Osteocyte (in vitro differentiated cells): ENCODE data around the gene TRAF3. TPM values are rescaled to one million over a fixed set of nuclear protein-coding genes. Genes with fewer than 3 reads are reported as not detected.

ENCODE experiments used
- DNase-seq: peaks from one replicate; pipeline ENCODE4 v3.0.0; 2021; ENCODE audit warnings: mixed read lengths; ENCODE audit not compliant: unreplicated experiment; ENCODE audit errors: extremely low spot score
- H3K27ac Mint-ChIP-seq: one replicate; pipeline ENCODE4 v1.8.0; 2021; ENCODE audit warnings: mild to moderate bottlenecking, mixed read lengths; ENCODE audit not compliant: unreplicated experiment
- H3K27me3 Mint-ChIP-seq: one replicate; pipeline ENCODE4 v1.8.0; 2021; ENCODE audit warnings: mixed read lengths; ENCODE audit not compliant: unreplicated experiment
- H3K36me3 Mint-ChIP-seq: one replicate; pipeline ENCODE4 v1.8.0; 2021; ENCODE audit warnings: mixed read lengths; ENCODE audit not compliant: unreplicated experiment
- H3K4me1 Mint-ChIP-seq: one replicate; pipeline ENCODE4 v1.8.0; 2021; ENCODE audit warnings: mixed read lengths; ENCODE audit not compliant: unreplicated experiment
- H3K4me3 Mint-ChIP-seq: one replicate; pipeline ENCODE4 v1.8.0; 2021; ENCODE audit warnings: mild to moderate bottlenecking, moderate library complexity, mixed read lengths; ENCODE audit not compliant: unreplicated experiment
- H3K9me3 Mint-ChIP-seq: one replicate; pipeline ENCODE4 v1.8.0; 2021; ENCODE audit warnings: mixed read lengths; ENCODE audit not compliant: unreplicated experiment
- total RNA-seq: library from RNA; stranded (reverse); gene quantifications from 2 replicates; pipeline ENCODE4 v1.2.1, GENCODE V29; 2021
- TF ChIP-seq, protein P1 (sequence below): fragments of 200-600 bp; sonication (generic); IDR thresholded peaks from 2 replicates; pipeline ENCODE4 v1.5.0; 2021; ENCODE audit warnings: antibody characterized with exemption, mild to moderate bottlenecking, moderate library complexity

The TRAF3 gene
- total RNA-seq, 1 donor from 2014 or later: 15.9 TPM

DNA sequence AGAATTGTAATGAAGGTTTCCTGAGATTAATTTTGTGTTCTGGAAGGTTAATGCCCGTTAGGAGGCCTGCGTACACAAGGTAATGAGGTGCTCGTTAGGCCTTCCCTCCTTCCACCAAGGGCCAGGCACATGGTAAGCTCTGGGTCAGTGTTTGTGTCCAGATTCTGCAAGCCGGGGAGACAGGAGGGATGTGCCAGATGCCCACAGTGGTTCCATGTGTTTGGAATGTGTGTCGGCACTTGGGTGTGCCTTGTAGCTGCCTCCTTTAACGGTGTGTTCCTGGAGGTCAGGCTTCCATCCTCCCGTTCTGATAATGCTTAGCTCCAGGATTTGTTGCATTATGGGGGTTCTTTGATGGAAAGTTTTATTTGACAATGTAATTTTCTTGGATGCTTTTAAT lies 5.7 kb downstream of the TRAF3 start:
- Mint-ChIP-seq H3K36me3 (no peaks in the 10 kb centered on the region), H3K27me3 (no peaks in the 10 kb centered on the region), H3K27ac (no peak overlapping the region), H3K4me1 (peaks cover 25% of the 10 kb centered on the region), H3K4me3 (no peak overlapping the region), H3K9me3 (no peaks in the 10 kb centered on the region)
- TF ChIP-seq, protein P1, sequence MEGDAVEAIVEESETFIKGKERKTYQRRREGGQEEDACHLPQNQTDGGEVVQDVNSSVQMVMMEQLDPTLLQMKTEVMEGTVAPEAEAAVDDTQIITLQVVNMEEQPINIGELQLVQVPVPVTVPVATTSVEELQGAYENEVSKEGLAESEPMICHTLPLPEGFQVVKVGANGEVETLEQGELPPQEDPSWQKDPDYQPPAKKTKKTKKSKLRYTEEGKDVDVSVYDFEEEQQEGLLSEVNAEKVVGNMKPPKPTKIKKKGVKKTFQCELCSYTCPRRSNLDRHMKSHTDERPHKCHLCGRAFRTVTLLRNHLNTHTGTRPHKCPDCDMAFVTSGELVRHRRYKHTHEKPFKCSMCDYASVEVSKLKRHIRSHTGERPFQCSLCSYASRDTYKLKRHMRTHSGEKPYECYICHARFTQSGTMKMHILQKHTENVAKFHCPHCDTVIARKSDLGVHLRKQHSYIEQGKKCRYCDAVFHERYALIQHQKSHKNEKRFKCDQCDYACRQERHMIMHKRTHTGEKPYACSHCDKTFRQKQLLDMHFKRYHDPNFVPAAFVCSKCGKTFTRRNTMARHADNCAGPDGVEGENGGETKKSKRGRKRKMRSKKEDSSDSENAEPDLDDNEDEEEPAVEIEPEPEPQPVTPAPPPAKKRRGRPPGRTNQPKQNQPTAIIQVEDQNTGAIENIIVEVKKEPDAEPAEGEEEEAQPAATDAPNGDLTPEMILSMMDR: no peak
- no peak for DNase-seq

DNA sequence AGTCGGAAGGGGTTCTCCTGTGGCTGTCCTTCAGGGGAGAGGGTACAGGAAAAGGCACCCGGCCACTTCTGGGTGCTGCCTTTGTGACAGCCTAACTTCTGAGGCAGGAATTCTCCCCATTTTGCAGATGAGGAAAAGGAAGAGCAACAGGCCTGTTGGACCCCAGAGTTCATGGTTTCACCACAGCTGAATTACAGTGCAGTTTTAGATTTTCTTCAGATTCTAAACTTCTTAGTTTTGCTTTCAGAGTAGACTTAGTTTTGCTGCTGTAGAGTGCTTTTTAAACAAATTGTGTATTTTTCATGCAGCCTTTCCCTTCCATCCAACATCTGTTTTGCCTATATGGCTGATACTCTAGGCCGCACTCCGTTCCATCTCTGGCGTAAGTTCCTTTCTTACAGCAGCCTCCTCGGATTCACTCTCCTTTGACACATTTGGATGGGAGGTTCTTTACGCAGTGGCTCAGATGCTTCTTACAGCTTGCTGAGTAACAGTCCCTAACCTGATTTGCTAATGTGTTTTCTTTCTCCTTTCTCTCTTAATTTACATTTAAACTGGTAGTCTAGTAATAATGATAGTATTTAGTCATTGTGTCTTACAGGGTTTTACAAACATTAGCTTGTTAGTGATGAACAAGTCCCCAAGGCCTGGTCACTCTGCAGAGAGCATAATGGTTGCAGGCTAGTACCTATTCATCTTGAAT lies 7.8 kb downstream of the TRAF3 start:
- H3K36me3 Mint-ChIP-seq: no peaks in the 10 kb centered on the region
- no peaks in the 10 kb centered on the region for H3K27me3 Mint-ChIP-seq
- no peaks in the 10 kb centered on the region for H3K9me3 Mint-ChIP-seq
- H3K4me3 Mint-ChIP-seq: no peak overlapping the region
- H3K27ac Mint-ChIP-seq: no peak overlapping the region
- TF ChIP-seq, protein P1: no peak
- H3K4me1 Mint-ChIP-seq: peaks cover 7% of the 10 kb centered on the region
- no peak for DNase-seq

GRCh38 chr14:102785595-102785963 lies 8.3 kb downstream of the TRAF3 start:
- H3K27ac Mint-ChIP-seq: no peak overlapping the region
- peaks cover 7% of the 10 kb centered on the region for H3K4me1 Mint-ChIP-seq
- TF ChIP-seq, protein P1: no peak
- no peaks in the 10 kb centered on the region for H3K9me3 Mint-ChIP-seq
- H3K27me3 Mint-ChIP-seq: no peaks in the 10 kb centered on the region
- no peak for DNase-seq
- H3K4me3 Mint-ChIP-seq: no peak overlapping the region
- peaks cover under 1% of the 10 kb centered on the region for H3K36me3 Mint-ChIP-seq

GRCh38 chr14:102786768-102787167 lies 9.5 kb downstream of the TRAF3 start:
- DNase-seq: no peak
- H3K4me3 Mint-ChIP-seq: no peak overlapping the region
- peaks cover 9% of the 10 kb centered on the region for H3K4me1 Mint-ChIP-seq
- H3K36me3 Mint-ChIP-seq: peaks cover 3% of the 10 kb centered on the region
- H3K27me3 Mint-ChIP-seq: no peaks in the 10 kb centered on the region
- no peak overlapping the region for H3K27ac Mint-ChIP-seq
- H3K9me3 Mint-ChIP-seq: peaks cover 4% of the 10 kb centered on the region
- TF ChIP-seq, protein P1: no peak

DNA sequence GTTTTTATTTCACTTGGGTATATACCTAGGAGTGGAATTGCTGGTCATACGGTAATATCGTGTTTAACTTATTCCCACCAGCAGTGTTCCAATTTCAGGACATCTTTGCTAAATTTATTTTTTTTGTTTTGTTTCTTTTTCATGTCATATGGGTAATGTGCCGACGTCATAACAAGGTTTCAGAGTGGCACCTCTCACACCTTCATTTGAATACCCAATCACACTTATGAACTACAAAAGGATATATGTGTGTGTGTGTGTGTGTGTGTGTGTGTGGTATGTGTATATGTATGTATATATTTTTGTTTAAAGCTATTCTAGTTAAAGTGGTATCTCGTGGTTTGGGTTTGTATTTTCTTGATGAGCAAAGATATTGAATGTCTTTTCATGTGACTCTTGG lies 12.1 kb downstream of the TRAF3 start:
- H3K36me3 Mint-ChIP-seq: peaks cover 3% of the 10 kb centered on the region
- H3K9me3 Mint-ChIP-seq: peaks cover 4% of the 10 kb centered on the region
- no peak overlapping the region for H3K27ac Mint-ChIP-seq
- no peaks in the 10 kb centered on the region for H3K27me3 Mint-ChIP-seq
- H3K4me3 Mint-ChIP-seq: no peak overlapping the region
- TF ChIP-seq, protein P1: no peak
- no peak for DNase-seq
- H3K4me1 Mint-ChIP-seq: peaks cover 6% of the 10 kb centered on the region
